ENCODE results near the gene IER5.

DNA sequence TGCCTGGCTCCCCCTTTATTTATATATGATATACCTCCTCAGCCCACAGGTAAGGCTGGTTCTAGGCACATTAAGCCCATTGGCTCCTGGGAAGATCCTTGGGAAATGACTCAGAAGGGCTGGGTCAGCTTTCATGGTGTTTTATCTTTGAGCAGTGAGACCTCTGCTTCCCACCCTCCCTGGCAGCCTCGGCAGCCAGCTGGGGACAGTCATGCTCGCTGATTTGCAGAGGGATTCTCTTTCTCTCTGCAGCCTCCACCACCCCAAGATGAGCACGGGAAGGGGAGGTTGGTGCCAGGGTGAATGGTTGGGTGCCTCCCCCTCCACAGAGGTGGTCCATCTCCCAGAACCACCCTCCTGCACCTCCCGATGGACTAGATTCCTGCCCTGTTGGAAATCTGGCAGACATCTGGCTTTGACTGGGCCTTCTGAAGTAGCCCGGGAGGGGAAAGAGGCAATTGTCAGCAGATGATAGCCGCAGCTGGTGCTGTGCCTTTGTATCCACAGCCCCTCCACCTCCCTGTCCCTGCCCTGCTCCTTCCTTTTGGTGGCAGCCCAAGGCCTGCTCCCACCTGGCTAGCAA, 24.6 kb downstream of the IER5 start:
- TF ChIP-seq CSDC2 (CRISPR knock-in tag; IDR thresholded peaks at IDR 0.05) (no peak), ESRRG (CRISPR knock-in tag; IDR thresholded peaks at IDR 0.05) (no peak), RARB (CRISPR knock-in tag; IDR thresholded peaks at IDR 0.05) (no peak), OSR1 (CRISPR knock-in tag; IDR thresholded peaks at IDR 0.05) (no peak), ARNTL (CRISPR knock-in tag; IDR thresholded peaks at IDR 0.05; ENCODE audit: borderline replicate concordance, low read depth) (no peak), BACH2 (CRISPR knock-in tag; IDR thresholded peaks at IDR 0.05; ENCODE audit: borderline replicate concordance) (no peak), TOX (CRISPR knock-in tag; IDR thresholded peaks at IDR 0.05; ENCODE audit: borderline replicate concordance) (no peak), SNAI2 (CRISPR knock-in tag; IDR thresholded peaks at IDR 0.05) (no peak), ZNF70 (CRISPR knock-in tag; IDR thresholded peaks at IDR 0.05) (0 out of 2 replicates have a peak, but pooled peaks have one; percentile 46), GLIS3 (CRISPR knock-in tag; IDR thresholded peaks at IDR 0.05) (no peak), ZFP3 (CRISPR knock-in tag; IDR thresholded peaks at IDR 0.05) (no peak)
- TF ChIP-seq, protein P1, sequence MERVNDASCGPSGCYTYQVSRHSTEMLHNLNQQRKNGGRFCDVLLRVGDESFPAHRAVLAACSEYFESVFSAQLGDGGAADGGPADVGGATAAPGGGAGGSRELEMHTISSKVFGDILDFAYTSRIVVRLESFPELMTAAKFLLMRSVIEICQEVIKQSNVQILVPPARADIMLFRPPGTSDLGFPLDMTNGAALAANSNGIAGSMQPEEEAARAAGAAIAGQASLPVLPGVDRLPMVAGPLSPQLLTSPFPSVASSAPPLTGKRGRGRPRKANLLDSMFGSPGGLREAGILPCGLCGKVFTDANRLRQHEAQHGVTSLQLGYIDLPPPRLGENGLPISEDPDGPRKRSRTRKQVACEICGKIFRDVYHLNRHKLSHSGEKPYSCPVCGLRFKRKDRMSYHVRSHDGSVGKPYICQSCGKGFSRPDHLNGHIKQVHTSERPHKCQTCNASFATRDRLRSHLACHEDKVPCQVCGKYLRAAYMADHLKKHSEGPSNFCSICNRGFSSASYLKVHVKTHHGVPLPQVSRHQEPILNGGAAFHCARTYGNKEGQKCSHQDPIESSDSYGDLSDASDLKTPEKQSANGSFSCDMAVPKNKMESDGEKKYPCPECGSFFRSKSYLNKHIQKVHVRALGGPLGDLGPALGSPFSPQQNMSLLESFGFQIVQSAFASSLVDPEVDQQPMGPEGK (CRISPR knock-in tag; IDR thresholded peaks at IDR 0.05; ENCODE audit: borderline replicate concordance) = no peak

Measured in SK-N-SH treated with all-trans-retinoic acid at 6 μM for 48 hours (cell line).